ENCODE data around the gene CLDN2.

GRCh38 chrX:106936246-106936645 is 16.0 kb downstream of the CLDN2 start:
- TF ChIP-seq, protein P1, sequence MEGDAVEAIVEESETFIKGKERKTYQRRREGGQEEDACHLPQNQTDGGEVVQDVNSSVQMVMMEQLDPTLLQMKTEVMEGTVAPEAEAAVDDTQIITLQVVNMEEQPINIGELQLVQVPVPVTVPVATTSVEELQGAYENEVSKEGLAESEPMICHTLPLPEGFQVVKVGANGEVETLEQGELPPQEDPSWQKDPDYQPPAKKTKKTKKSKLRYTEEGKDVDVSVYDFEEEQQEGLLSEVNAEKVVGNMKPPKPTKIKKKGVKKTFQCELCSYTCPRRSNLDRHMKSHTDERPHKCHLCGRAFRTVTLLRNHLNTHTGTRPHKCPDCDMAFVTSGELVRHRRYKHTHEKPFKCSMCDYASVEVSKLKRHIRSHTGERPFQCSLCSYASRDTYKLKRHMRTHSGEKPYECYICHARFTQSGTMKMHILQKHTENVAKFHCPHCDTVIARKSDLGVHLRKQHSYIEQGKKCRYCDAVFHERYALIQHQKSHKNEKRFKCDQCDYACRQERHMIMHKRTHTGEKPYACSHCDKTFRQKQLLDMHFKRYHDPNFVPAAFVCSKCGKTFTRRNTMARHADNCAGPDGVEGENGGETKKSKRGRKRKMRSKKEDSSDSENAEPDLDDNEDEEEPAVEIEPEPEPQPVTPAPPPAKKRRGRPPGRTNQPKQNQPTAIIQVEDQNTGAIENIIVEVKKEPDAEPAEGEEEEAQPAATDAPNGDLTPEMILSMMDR (IDR thresholded peaks at IDR 0.05 in 4 of 5, conservative IDR thresholded peaks at IDR 0.05 in 1 of 5) = no peak
- TF ChIP-seq POLR2A (IDR thresholded peaks at IDR 0.05) = no peak

Data from gastrocnemius medialis (tissue), 4 donors.